ENCODE results near the gene MEG3. TPM values are rescaled to one million over a fixed set of nuclear protein-coding genes. Genes with fewer than 3 reads are reported as not detected.

Gene MEG3
- total RNA-seq (2022): not detected in 2 replicates
- not detected for Bru-seq, nascent RNA
- not detected for BruChase-seq, experiment 1, labeled RNA remaining after a 6-hour chase
- BruChase-seq, experiment 2, labeled RNA remaining after a 2-hour chase: not detected
- long read RNA-seq: 0 reads

DNA sequence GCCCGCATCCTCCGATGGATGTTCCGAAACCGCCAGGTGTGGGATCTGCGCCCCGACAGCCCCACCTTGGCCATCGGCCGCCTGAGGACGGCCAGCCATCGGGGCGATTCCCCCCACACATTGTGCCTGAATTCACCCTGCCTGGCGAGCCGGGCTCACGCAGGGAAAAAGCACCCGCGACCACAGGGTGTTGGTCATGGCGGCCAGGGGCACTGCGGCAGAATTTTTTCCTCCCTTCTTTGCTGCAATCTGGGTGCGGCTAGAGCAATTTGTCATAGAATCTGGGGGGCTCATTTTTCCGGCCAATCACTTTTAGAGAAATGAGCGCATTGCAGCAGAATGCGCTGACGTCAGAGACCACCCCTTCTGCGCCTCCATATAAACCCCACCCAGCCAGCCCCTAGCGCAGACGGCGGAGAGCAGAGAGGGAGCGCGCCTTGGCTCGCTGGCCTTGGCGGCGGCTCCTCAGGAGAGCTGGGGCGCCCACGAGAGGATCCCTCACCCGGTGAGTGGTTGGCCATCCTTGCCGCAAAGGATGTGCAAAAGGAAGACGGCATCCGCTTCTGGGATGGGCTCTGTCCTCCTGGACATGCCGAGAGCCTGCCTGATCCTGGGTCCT lies at the start of gene MEG3:
MEG3 (plus strand) TSS at position 406 of the 619 bp plus-strand sequence.
- no TSS peak for BruUV-seq (replicated peaks)
- H3K27me3 Mint-ChIP-seq (ENCODE audit: insufficient read depth, unreplicated experiment): peaks cover 26% of the 10 kb centered on the region
- H3K36me3 Mint-ChIP-seq (ENCODE audit: insufficient read depth, unreplicated experiment): no peaks in the 10 kb centered on the region
- no peak within 1 kb of the TSS for H3K4me3 Mint-ChIP-seq (ENCODE audit: unreplicated experiment)
- ChIA-PET CTCF (no interaction called here), POLR2A (no interaction called here)
- intact Hi-C loops (cut with micrococcal nuclease): no loop called here
- peaks cover 6% of the 10 kb centered on the region for H3K9me3 Mint-ChIP-seq (ENCODE audit: unreplicated experiment)
- TF ChIP-seq, protein P1, sequence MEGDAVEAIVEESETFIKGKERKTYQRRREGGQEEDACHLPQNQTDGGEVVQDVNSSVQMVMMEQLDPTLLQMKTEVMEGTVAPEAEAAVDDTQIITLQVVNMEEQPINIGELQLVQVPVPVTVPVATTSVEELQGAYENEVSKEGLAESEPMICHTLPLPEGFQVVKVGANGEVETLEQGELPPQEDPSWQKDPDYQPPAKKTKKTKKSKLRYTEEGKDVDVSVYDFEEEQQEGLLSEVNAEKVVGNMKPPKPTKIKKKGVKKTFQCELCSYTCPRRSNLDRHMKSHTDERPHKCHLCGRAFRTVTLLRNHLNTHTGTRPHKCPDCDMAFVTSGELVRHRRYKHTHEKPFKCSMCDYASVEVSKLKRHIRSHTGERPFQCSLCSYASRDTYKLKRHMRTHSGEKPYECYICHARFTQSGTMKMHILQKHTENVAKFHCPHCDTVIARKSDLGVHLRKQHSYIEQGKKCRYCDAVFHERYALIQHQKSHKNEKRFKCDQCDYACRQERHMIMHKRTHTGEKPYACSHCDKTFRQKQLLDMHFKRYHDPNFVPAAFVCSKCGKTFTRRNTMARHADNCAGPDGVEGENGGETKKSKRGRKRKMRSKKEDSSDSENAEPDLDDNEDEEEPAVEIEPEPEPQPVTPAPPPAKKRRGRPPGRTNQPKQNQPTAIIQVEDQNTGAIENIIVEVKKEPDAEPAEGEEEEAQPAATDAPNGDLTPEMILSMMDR (IDR thresholded peaks at IDR 0.05; ENCODE audit: unreplicated experiment): no peak
- H3K4me1 Mint-ChIP-seq (ENCODE audit: insufficient read depth, unreplicated experiment): no peaks in the 10 kb centered on the region
- DNase-seq (ENCODE audit: unreplicated experiment): no peak
- H3K27ac Mint-ChIP-seq (ENCODE audit: low read depth, unreplicated experiment): no peak within 1 kb of the TSS

DNA sequence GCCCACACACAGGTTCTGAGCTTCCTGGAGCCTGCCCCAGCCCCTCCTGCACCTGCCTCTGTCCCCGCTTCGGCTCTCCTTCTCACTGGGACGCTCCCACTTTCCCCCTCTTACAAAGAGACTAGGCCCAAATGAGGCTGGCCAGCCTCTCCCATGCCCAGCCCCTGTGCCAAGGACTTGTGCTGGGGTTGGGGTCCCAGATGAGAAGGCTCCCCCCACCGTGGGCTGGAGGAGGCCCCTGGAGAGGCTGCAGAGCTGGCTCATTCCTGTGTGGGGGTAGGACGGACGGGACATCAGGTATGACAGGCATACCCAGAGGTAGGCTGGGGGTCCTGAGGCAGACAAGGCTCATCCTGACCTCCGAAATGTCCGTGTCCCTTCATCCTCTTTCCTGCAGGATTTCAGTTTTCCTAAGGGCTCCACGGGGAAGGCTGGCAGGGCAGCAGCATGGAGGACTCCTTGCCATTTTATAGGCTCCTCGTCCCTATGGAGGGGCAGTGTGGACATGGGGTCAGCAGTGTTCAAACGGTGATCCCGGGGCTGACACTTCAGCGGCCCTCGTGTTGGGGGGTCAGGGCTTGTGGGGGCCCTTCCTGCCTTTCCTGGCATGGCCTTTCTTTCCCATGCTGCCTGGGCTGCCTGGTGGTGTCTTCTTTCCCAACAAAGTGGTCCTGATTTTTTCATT lies 49.1 kb upstream of the MEG3 start:
- no peak for DNase-seq (ENCODE audit: unreplicated experiment)
- H3K9me3 Mint-ChIP-seq (ENCODE audit: unreplicated experiment): peaks cover under 1% of the 10 kb centered on the region
- peaks cover 29% of the 10 kb centered on the region for H3K27me3 Mint-ChIP-seq (ENCODE audit: insufficient read depth, unreplicated experiment)
- H3K4me3 Mint-ChIP-seq (ENCODE audit: unreplicated experiment): no peak overlapping the region
- no peaks in the 10 kb centered on the region for H3K36me3 Mint-ChIP-seq (ENCODE audit: insufficient read depth, unreplicated experiment)
- TF ChIP-seq, protein P1 (IDR thresholded peaks at IDR 0.05; ENCODE audit: unreplicated experiment): no peak
- H3K4me1 Mint-ChIP-seq (ENCODE audit: insufficient read depth, unreplicated experiment): no peaks in the 10 kb centered on the region
- no TSS peak for BruUV-seq (replicated peaks)
- H3K27ac Mint-ChIP-seq (ENCODE audit: low read depth, unreplicated experiment): no peak overlapping the region
- ChIA-PET POLR2A (no interaction called here), CTCF (interaction anchor here (0.7 kb wide), 1 partner anchor 498 kb away, joined by 3 read pairs; no protein-coding TSS in a partner anchor)
- intact Hi-C loops (cut with micrococcal nuclease): no loop called here

DNA sequence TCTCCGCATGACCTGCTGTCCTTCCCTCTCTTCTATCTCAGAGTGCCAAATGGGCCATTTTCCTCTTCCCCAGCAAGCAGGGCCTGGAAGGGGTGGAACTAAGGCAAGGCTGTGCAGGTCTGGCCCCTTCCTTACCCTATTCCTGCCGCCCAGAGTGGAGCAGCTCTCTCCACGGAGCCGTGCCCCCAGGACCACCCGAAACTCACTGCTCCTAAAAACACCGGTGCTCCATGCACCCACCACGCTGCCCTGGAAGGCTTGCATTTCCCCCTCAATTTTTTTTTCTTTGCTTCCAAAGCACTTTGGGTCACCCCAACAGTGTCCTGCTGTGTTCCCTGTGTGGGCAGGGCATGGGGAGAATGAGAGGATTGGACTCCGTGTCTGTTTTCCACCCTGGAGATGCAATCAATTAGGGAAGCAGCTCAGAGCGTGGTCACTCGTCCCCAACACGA lies 48.5 kb upstream of the MEG3 start:
- no TSS peak for BruUV-seq (replicated peaks)
- Mint-ChIP-seq H3K36me3 (ENCODE audit: insufficient read depth, unreplicated experiment) (no peaks in the 10 kb centered on the region), H3K27me3 (ENCODE audit: insufficient read depth, unreplicated experiment) (peaks cover 27% of the 10 kb centered on the region), H3K4me3 (ENCODE audit: unreplicated experiment) (no peak overlapping the region), H3K27ac (ENCODE audit: low read depth, unreplicated experiment) (no peak overlapping the region), H3K9me3 (ENCODE audit: unreplicated experiment) (no peaks in the 10 kb centered on the region), H3K4me1 (ENCODE audit: insufficient read depth, unreplicated experiment) (no peaks in the 10 kb centered on the region)
- CTCF ChIA-PET: interaction anchor here (0.7 kb wide), 1 partner anchor 497 kb away, joined by 3 read pairs; no protein-coding TSS in a partner anchor
- TF ChIP-seq, protein P1 (IDR thresholded peaks at IDR 0.05; ENCODE audit: unreplicated experiment): no peak
- no peak for DNase-seq (ENCODE audit: unreplicated experiment)
- POLR2A ChIA-PET: interaction anchor here (0.6 kb wide), 1 partner anchor 642 kb away, joined by 4 read pairs; no protein-coding TSS in a partner anchor
- intact Hi-C loops (cut with micrococcal nuclease): no loop called here

DNA sequence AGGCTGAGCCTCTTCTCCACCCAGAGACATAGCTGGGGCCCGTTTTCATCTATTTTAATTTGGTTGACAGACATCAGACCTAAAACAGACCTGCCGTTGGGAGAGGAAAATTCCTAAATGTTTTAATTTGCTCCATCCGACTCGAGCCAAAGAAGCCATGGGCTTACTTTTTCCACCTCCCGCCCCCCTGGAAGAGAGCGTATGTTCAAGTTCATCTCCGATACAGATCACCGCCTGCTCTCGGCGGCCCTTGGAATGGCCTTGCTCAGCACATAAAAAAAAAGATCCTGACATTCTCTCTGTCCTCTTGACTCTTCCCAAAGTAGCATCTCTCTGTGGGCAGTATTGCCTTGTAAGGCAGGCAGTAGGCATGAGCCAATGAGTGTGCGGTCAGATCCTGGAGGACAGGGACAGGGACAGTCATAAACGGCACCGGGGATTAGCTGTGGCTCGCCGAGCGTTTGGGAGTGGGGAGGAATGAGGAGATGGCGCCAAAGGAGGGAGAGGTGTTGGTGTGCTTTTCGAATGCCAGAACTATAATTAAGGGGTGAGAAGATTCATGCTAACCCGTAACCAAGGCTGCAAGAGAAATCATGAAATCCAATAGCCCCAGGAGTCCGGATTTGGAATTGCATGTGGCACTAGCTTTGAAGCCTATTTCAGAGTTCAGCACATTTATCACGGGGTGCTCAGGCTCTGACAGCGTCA lies 47.9 kb upstream of the MEG3 start:
- Mint-ChIP-seq H3K27me3 (ENCODE audit: insufficient read depth, unreplicated experiment) (peaks cover 27% of the 10 kb centered on the region), H3K27ac (ENCODE audit: low read depth, unreplicated experiment) (no peak overlapping the region), H3K36me3 (ENCODE audit: insufficient read depth, unreplicated experiment) (no peaks in the 10 kb centered on the region), H3K9me3 (ENCODE audit: unreplicated experiment) (no peaks in the 10 kb centered on the region), H3K4me1 (ENCODE audit: insufficient read depth, unreplicated experiment) (no peaks in the 10 kb centered on the region), H3K4me3 (ENCODE audit: unreplicated experiment) (no peak overlapping the region)
- TF ChIP-seq, protein P1 (IDR thresholded peaks at IDR 0.05; ENCODE audit: unreplicated experiment): no peak
- no peak for DNase-seq (ENCODE audit: unreplicated experiment)
- ChIA-PET POLR2A (interaction anchor here (0.6 kb wide), 1 partner anchor 641 kb away, joined by 4 read pairs; no protein-coding TSS in a partner anchor), CTCF (interaction anchor here (0.7 kb wide), 1 partner anchor 496 kb away, joined by 3 read pairs; no protein-coding TSS in a partner anchor)
- BruUV-seq (replicated peaks): no TSS peak
- intact Hi-C loops (cut with micrococcal nuclease): no loop called here
